Mucosa of stomach (tissue), 1 donor: ENCODE results near the gene ESYT2.
"Not testable (repeated sequence)": the region's sequence is repeated elsewhere in the genome, so short reads cannot be mapped to it uniquely, and the experiment has no call there.

Source experiments
- H3K27me3 ChIP-seq: one replicate; pipeline ENCODE4 v1.7.0; 2013; ENCODE audit warnings: mild to moderate bottlenecking, low read length; ENCODE audit not compliant: control insufficient read depth, insufficient read depth
- H3K36me3 ChIP-seq: one replicate; pipeline ENCODE4 v1.7.0; 2013; ENCODE audit warnings: low read length; ENCODE audit not compliant: control insufficient read depth, insufficient read depth
- H3K4me1 ChIP-seq: one replicate; pipeline ENCODE4 v1.7.0; 2013; ENCODE audit warnings: mild to moderate bottlenecking, low read length; ENCODE audit not compliant: control insufficient read depth, insufficient read depth
- H3K4me3 ChIP-seq: one replicate; pipeline ENCODE4 v1.7.0; 2013; ENCODE audit warnings: low read length
- H3K9ac ChIP-seq: one replicate; pipeline ENCODE4 v1.7.0; 2013; ENCODE audit warnings: mild to moderate bottlenecking, low read length, moderate library complexity
- H3K9me3 ChIP-seq: one replicate; pipeline ENCODE4 v1.7.0; 2013; ENCODE audit warnings: mild to moderate bottlenecking, low read length, moderate library complexity; ENCODE audit not compliant: control insufficient read depth
- donor health status: Pancreatic carcinoma.

Gene ESYT2

GRCh38 chr7:158849442-158849767, 20.1 kb upstream of the ESYT2 start:
- Histone ChIP-seq H3K4me3 (no peak overlapping the region), H3K27me3 (no peaks in the 10 kb centered on the region)

GRCh38 chr7:158847451-158847866, 18.1 kb upstream of the ESYT2 start:
- Histone ChIP-seq H3K9me3 (no peaks in the 10 kb centered on the region), H3K9ac (no peak overlapping the region), H3K36me3 (no peaks in the 10 kb centered on the region), H3K27me3 (no peaks in the 10 kb centered on the region), H3K4me1 (peaks cover 12% of the 10 kb centered on the region), H3K4me3 (no peak overlapping the region)

More at GRCh38 chr7:158849442-158849767, 20.1 kb upstream of the ESYT2 start:
- Histone ChIP-seq H3K36me3 (no peaks in the 10 kb centered on the region), H3K4me1 (peaks cover 12% of the 10 kb centered on the region), H3K9me3 (no peaks in the 10 kb centered on the region), H3K9ac (no peak overlapping the region)

- Histone ChIP-seq H3K9me3 (no peaks in the 10 kb centered on the region), H3K4me3 (no peak overlapping the region), H3K36me3 (no peaks in the 10 kb centered on the region), H3K27me3 (no peaks in the 10 kb centered on the region), H3K4me1 (peaks cover 12% of the 10 kb centered on the region), H3K9ac (no peak overlapping the region)
These were observed 17.0 kb upstream of the ESYT2 start for GRCh38 chr7:158846304-158846703.

- H3K4me1 ChIP-seq, result no peaks in the 10 kb centered on the region
- H3K27me3 ChIP-seq, result no peaks in the 10 kb centered on the region
- H3K9ac ChIP-seq, result no peak overlapping the region
These were observed 14.5 kb upstream of the ESYT2 start for GRCh38 chr7:158843771-158844170.

GRCh38 chr7:158842486-158842885, 13.2 kb upstream of the ESYT2 start:
- Histone ChIP-seq H3K27me3 (no peaks in the 10 kb centered on the region), H3K36me3 (no peaks in the 10 kb centered on the region), H3K4me3 (no peak overlapping the region), H3K4me1 (no peaks in the 10 kb centered on the region), H3K9me3 (no peaks in the 10 kb centered on the region), H3K9ac (no peak overlapping the region)

More at GRCh38 chr7:158843771-158844170, 14.5 kb upstream of the ESYT2 start:
- Histone ChIP-seq H3K9me3 (no peaks in the 10 kb centered on the region), H3K4me3 (no peak overlapping the region), H3K36me3 (no peaks in the 10 kb centered on the region)

- H3K9ac ChIP-seq, result no peak overlapping the region
- no peaks in the 10 kb centered on the region for H3K36me3 ChIP-seq
- H3K4me1 ChIP-seq, result no peaks in the 10 kb centered on the region
- H3K4me3 ChIP-seq, result no peak overlapping the region
- no peaks in the 10 kb centered on the region for H3K27me3 ChIP-seq
- no peaks in the 10 kb centered on the region for H3K9me3 ChIP-seq
These were observed 11.3 kb upstream of the ESYT2 start for GRCh38 chr7:158840604-158841003.

- not testable (repeated sequence) for H3K36me3 ChIP-seq, H3K9me3 ChIP-seq, H3K9ac ChIP-seq, H3K4me3 ChIP-seq, H3K27me3 ChIP-seq, H3K4me1 ChIP-seq
These were observed 9.9 kb upstream of the ESYT2 start for GRCh38 chr7:158839177-158839576.

- no peak overlapping the region for H3K4me3 ChIP-seq
- no peaks in the 10 kb centered on the region for H3K36me3 ChIP-seq
- H3K9ac ChIP-seq, result no peak overlapping the region
- no peaks in the 10 kb centered on the region for H3K27me3 ChIP-seq
- no peaks in the 10 kb centered on the region for H3K4me1 ChIP-seq
- H3K9me3 ChIP-seq, result no peaks in the 10 kb centered on the region
These were observed 8.7 kb upstream of the ESYT2 start for GRCh38 chr7:158837790-158838637.

- Histone ChIP-seq H3K27me3 (no peaks in the 10 kb centered on the region), H3K9ac (no peak overlapping the region), H3K4me3 (no peak overlapping the region), H3K4me1 (no peaks in the 10 kb centered on the region), H3K36me3 (no peaks in the 10 kb centered on the region), H3K9me3 (no peaks in the 10 kb centered on the region)
These were observed 7.4 kb upstream of the ESYT2 start for GRCh38 chr7:158836692-158837091.

GRCh38 chr7:158834878-158835784, 5.8 kb upstream of the ESYT2 start:
- Histone ChIP-seq H3K27me3 (no peaks in the 10 kb centered on the region), H3K36me3 (no peaks in the 10 kb centered on the region), H3K4me1 (peaks cover 6% of the 10 kb centered on the region), H3K4me3 (no peak overlapping the region), H3K9me3 (no peaks in the 10 kb centered on the region), H3K9ac (no peak overlapping the region)

- Histone ChIP-seq H3K9me3 (no peaks in the 10 kb centered on the region), H3K4me1 (peaks cover 7% of the 10 kb centered on the region), H3K36me3 (no peaks in the 10 kb centered on the region), H3K9ac (no peak overlapping the region), H3K27me3 (no peaks in the 10 kb centered on the region), H3K4me3 (no peak overlapping the region)
These were observed 3.7 kb upstream of the ESYT2 start for GRCh38 chr7:158832994-158833393.

- H3K27me3 ChIP-seq, result no peaks in the 10 kb centered on the region
- H3K4me3 ChIP-seq, result no peak overlapping the region
- H3K9me3 ChIP-seq, result no peaks in the 10 kb centered on the region
- H3K4me1 ChIP-seq, result peaks cover 14% of the 10 kb centered on the region
- no peak overlapping the region for H3K9ac ChIP-seq
- no peaks in the 10 kb centered on the region for H3K36me3 ChIP-seq
These were observed 2.4 kb upstream of the ESYT2 start for GRCh38 chr7:158831738-158832091.
